GM23248 (cell line): ENCODE measurements around the gene NUDT7.

Experiments used
- EZH2 ChIP-seq: fragments of 200-600 bp; sonication (generic); IDR thresholded peaks from 2 replicates; pipeline ENCODE4 v1.6.1; 2018; ENCODE audit warnings: antibody characterized with exemption, mild to moderate bottlenecking; ENCODE audit not compliant: insufficient read depth, poor library complexity, severe bottlenecking
- EZH2phosphoT487 ChIP-seq: fragments of 200-600 bp; sonication (generic); IDR thresholded peaks from 2 replicates; pipeline ENCODE4 v1.6.1; 2018; ENCODE audit warnings: antibody characterized with exemption, moderate library complexity, mild to moderate bottlenecking, low read depth; ENCODE audit not compliant: insufficient read depth

GRCh38 chr16:77745972-77746371, 23.7 kb downstream of the NUDT7 start:
- TF ChIP-seq EZH2 (no peak), EZH2phosphoT487 (no peak)
